ENCODE results near the gene TRMT44. TPM values are rescaled to one million over a fixed set of nuclear protein-coding genes. Genes with fewer than 3 reads are reported as not detected.

Gene TRMT44
- total RNA-seq, 1 experiment from 2014 or later = 24.4 TPM

DNA sequence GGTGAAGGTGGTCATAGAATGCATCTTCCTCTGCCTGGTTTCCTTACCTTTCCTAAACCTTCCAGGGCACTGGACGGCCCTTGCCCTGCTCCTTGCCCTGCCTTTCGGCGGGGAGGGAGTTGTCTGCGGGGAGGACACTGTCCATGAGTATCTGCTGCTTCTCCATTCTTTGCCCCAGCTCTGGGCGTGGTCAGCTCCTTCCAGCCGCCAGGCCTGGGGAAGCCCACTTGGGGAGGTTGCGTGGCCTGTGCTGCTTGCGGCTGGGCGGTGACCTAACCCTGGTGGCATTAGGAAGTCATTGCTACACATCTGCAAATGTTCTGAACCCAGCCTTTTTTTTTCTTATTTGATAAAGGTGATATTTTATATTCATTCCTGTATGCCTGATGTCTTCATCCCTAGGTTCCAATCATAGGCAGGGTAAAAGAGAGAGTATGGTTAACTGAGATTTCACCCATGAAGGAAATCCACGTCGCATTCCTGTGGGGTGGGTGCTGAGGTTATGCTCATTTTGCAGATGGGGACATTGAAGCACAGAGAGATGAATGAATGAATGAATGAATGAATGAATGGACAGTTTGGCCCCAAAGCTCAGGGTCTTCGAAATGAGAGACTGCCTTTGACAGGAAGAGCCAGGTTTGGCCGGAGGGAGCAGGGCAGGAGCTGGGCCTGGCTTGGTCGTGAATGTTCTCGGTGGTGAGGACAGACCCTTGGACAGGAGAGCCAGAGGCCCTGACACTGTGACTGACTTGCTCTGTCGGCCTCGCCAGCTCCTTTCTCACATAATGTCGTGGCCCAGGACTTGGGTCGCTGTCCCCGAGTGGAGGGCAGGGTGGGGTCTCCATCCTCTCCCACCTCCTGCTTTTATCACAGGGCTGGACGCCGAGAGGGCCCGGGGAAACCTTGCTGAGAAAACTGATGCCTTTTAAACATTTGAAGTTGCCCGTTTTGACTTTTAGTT lies 81.9 kb downstream of the TRMT44 start:
- no peak overlapping the region for H3K27ac Mint-ChIP-seq (ENCODE audit: low read depth, unreplicated experiment)
- H3K27me3 Mint-ChIP-seq (ENCODE audit: insufficient read depth, unreplicated experiment) = peaks cover 11% of the 10 kb centered on the region
- DNase-seq (ENCODE audit: unreplicated experiment) = no peak
- POLR2A ChIA-PET = no interaction called here
- CTCF ChIA-PET = interaction anchor here (0.7 to 1.0 kb wide), 3 partner anchors 15 to 85 kb away, joined by 3 to 5 read pairs (median 4); no protein-coding TSS in a partner anchor
- intact Hi-C loops (cut with micrococcal nuclease) = no loop called here
- H3K4me3 Mint-ChIP-seq (ENCODE audit: unreplicated experiment) = no peak overlapping the region
- TF ChIP-seq, protein P1, sequence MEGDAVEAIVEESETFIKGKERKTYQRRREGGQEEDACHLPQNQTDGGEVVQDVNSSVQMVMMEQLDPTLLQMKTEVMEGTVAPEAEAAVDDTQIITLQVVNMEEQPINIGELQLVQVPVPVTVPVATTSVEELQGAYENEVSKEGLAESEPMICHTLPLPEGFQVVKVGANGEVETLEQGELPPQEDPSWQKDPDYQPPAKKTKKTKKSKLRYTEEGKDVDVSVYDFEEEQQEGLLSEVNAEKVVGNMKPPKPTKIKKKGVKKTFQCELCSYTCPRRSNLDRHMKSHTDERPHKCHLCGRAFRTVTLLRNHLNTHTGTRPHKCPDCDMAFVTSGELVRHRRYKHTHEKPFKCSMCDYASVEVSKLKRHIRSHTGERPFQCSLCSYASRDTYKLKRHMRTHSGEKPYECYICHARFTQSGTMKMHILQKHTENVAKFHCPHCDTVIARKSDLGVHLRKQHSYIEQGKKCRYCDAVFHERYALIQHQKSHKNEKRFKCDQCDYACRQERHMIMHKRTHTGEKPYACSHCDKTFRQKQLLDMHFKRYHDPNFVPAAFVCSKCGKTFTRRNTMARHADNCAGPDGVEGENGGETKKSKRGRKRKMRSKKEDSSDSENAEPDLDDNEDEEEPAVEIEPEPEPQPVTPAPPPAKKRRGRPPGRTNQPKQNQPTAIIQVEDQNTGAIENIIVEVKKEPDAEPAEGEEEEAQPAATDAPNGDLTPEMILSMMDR (IDR thresholded peaks at IDR 0.05; ENCODE audit: unreplicated experiment) = no peak
- H3K36me3 Mint-ChIP-seq (ENCODE audit: insufficient read depth, unreplicated experiment) = no peaks in the 10 kb centered on the region
- no peaks in the 10 kb centered on the region for H3K4me1 Mint-ChIP-seq (ENCODE audit: insufficient read depth, unreplicated experiment)
- BruUV-seq (replicated peaks) = no TSS peak
- peaks cover 8% of the 10 kb centered on the region for H3K9me3 Mint-ChIP-seq (ENCODE audit: unreplicated experiment)

GRCh38 chr4:8523175-8523574 lies 82.6 kb downstream of the TRMT44 start:
- no peak for DNase-seq (ENCODE audit: unreplicated experiment)

GRCh38 chr4:8523766-8524165 lies 83.2 kb downstream of the TRMT44 start:
- H3K9me3 Mint-ChIP-seq (ENCODE audit: unreplicated experiment) = peaks cover 8% of the 10 kb centered on the region
- BruUV-seq (replicated peaks) = no TSS peak
- ChIA-PET CTCF (interaction anchor here (0.7 kb wide), 2 partner anchors 279 to 397 kb away, joined by 3 read pairs; no protein-coding TSS in a partner anchor), POLR2A (no interaction called here)
- no peak for DNase-seq (ENCODE audit: unreplicated experiment)
- H3K27me3 Mint-ChIP-seq (ENCODE audit: insufficient read depth, unreplicated experiment) = peaks cover 11% of the 10 kb centered on the region
- intact Hi-C loops (cut with micrococcal nuclease) = no loop called here
- no peak overlapping the region for H3K27ac Mint-ChIP-seq (ENCODE audit: low read depth, unreplicated experiment)
- H3K4me1 Mint-ChIP-seq (ENCODE audit: insufficient read depth, unreplicated experiment) = no peaks in the 10 kb centered on the region
- H3K4me3 Mint-ChIP-seq (ENCODE audit: unreplicated experiment) = no peak overlapping the region
- TF ChIP-seq, protein P1 (IDR thresholded peaks at IDR 0.05; ENCODE audit: unreplicated experiment) = no peak
- H3K36me3 Mint-ChIP-seq (ENCODE audit: insufficient read depth, unreplicated experiment) = no peaks in the 10 kb centered on the region

More at GRCh38 chr4:8523175-8523574, 82.6 kb downstream of the TRMT44 start:
- Mint-ChIP-seq H3K27me3 (ENCODE audit: insufficient read depth, unreplicated experiment) (peaks cover 11% of the 10 kb centered on the region), H3K4me3 (ENCODE audit: unreplicated experiment) (no peak overlapping the region), H3K36me3 (ENCODE audit: insufficient read depth, unreplicated experiment) (no peaks in the 10 kb centered on the region), H3K4me1 (ENCODE audit: insufficient read depth, unreplicated experiment) (no peaks in the 10 kb centered on the region), H3K27ac (ENCODE audit: low read depth, unreplicated experiment) (no peak overlapping the region), H3K9me3 (ENCODE audit: unreplicated experiment) (peaks cover 8% of the 10 kb centered on the region)
- intact Hi-C loops (cut with micrococcal nuclease) = no loop called here
- ChIA-PET POLR2A (no interaction called here), CTCF (interaction anchor here (0.7 to 1.0 kb wide), 2 partner anchors 55 to 278 kb away, joined by 3 to 4 read pairs; no protein-coding TSS in a partner anchor)
- TF ChIP-seq, protein P1 (IDR thresholded peaks at IDR 0.05; ENCODE audit: unreplicated experiment) = no peak
- no TSS peak for BruUV-seq (replicated peaks)

GRCh38 chr4:8524595-8525382 lies 84.2 kb downstream of the TRMT44 start:
- Mint-ChIP-seq H3K27ac (ENCODE audit: low read depth, unreplicated experiment) (no peak overlapping the region), H3K4me1 (ENCODE audit: insufficient read depth, unreplicated experiment) (no peaks in the 10 kb centered on the region), H3K4me3 (ENCODE audit: unreplicated experiment) (no peak overlapping the region), H3K27me3 (ENCODE audit: insufficient read depth, unreplicated experiment) (peaks cover 11% of the 10 kb centered on the region), H3K36me3 (ENCODE audit: insufficient read depth, unreplicated experiment) (no peaks in the 10 kb centered on the region), H3K9me3 (ENCODE audit: unreplicated experiment) (peaks cover 8% of the 10 kb centered on the region)
- DNase-seq (ENCODE audit: unreplicated experiment) = no peak
- POLR2A ChIA-PET = no interaction called here
- CTCF ChIA-PET = interaction anchor here (0.6 to 0.7 kb wide), 2 partner anchors 28 to 251 kb away, joined by 3 to 5 read pairs; no protein-coding TSS in a partner anchor
- TF ChIP-seq, protein P1 (IDR thresholded peaks at IDR 0.05; ENCODE audit: unreplicated experiment) = no peak
- BruUV-seq (replicated peaks) = no TSS peak
- intact Hi-C loops (cut with micrococcal nuclease) = no loop called here

Data from MCF 10A (cell line).